Measurements from ENCODE around the gene TAF4.

GRCh38 chr20:62062661-62063314, 2.9 kb downstream of the TAF4 start:
- no peak for TF ChIP-seq RAD21 (conservative IDR thresholded peaks at IDR 0.05)
- TF ChIP-seq, protein P1, sequence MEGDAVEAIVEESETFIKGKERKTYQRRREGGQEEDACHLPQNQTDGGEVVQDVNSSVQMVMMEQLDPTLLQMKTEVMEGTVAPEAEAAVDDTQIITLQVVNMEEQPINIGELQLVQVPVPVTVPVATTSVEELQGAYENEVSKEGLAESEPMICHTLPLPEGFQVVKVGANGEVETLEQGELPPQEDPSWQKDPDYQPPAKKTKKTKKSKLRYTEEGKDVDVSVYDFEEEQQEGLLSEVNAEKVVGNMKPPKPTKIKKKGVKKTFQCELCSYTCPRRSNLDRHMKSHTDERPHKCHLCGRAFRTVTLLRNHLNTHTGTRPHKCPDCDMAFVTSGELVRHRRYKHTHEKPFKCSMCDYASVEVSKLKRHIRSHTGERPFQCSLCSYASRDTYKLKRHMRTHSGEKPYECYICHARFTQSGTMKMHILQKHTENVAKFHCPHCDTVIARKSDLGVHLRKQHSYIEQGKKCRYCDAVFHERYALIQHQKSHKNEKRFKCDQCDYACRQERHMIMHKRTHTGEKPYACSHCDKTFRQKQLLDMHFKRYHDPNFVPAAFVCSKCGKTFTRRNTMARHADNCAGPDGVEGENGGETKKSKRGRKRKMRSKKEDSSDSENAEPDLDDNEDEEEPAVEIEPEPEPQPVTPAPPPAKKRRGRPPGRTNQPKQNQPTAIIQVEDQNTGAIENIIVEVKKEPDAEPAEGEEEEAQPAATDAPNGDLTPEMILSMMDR (IDR thresholded peaks at IDR 0.05; ENCODE audit: poor library complexity, severe bottlenecking) = no peak
